ENCODE results near the gene EBP.
"Not testable (repeated sequence)": the region's sequence is repeated elsewhere in the genome, so short reads cannot be mapped to it uniquely, and the experiment has no call there.

The EBP gene

DNA sequence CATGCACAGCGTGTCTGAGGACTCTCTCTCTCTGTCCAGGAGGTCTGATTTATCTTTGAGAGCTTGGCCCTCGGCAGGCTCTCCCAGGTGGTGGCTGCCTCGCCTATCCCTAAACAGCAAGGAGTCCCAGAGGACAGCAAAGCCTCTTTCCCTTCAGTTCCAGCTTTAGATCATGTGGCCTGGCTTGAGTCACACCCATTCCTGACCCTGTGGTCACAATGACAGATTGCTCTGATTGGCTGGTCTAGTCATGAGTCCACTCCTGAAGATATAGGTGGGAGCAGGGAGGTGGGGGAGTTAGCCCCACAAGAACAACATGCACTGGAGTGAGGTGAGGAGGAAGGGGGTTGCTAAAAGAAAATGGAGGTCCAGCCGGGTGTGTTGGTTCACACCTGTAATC, 24.9 kb upstream of the EBP start:
- DNase-seq = no peak

- DNase-seq = no peak
Observed at GRCh38 chrX:48497871-48498270, 23.7 kb upstream of the EBP start.

GRCh38 chrX:48498374-48498809, 23.2 kb upstream of the EBP start:
- peak; percentile 1 for DNase-seq

GRCh38 chrX:48504261-48504660, 17.3 kb upstream of the EBP start:
- no peak for DNase-seq

GRCh38 chrX:48505481-48505880, 16.1 kb upstream of the EBP start:
- no peak for DNase-seq

- DNase-seq = no peak
Observed at GRCh38 chrX:48507246-48507645, 14.4 kb upstream of the EBP start.

GRCh38 chrX:48508400-48509244, 13.0 kb upstream of the EBP start, which contains the start of gene PORCN:
Gene PORCN (plus strand): TSS chrX:48508992. CDS start chrX:48509821, 829 bp downstream.
- peak; percentile 81 for DNase-seq

DNA sequence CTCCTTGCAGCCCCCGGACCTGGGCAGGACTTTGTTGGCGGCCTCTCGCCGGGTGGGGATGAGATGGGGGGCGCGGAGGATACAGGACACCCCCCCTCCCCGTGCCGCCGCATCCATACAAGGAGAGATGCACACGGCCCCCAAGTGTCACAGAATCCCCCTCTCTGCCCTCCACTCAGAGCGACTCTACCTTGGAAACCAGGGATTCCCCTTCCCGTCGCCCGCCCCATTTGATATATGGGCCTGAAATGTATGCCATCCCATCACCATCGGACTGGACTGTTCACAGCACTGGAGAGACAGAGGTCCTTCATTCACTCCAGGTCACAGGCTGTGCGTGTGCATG, 12.4 kb upstream of the EBP start:
- peak; percentile 6 for DNase-seq

- DNase-seq = no peak
Observed at GRCh38 chrX:48509619-48510018, 12.0 kb upstream of the EBP start.

- DNase-seq = peak; percentile 0
Observed at GRCh38 chrX:48511560-48511959, 10.0 kb upstream of the EBP start.

DNA sequence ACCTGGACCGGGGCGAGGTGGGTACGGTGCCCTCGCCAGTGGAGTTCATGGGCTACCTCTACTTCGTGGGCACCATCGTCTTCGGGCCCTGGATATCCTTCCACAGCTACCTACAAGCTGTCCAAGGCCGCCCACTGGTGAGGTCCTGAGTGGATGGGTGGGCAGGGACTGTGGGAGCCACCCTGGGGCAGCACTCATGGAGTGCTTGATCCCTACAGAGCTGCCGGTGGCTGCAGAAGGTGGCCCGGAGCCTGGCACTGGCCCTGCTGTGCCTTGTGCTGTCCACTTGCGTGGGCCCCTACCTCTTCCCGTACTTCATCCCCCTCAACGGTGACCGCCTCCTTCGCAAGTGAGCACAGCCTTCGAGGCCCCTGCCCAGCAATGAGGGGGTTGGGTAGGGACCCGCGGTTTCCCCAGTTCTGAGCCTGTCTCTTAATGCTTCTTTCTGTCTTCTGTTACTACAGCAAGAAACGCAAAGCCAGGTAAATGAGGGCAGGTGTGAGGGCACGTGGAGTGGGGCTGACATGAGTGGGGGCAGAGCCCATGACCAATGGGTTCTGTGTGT, 9.2 kb upstream of the EBP start:
- DNase-seq = no peak

DNA sequence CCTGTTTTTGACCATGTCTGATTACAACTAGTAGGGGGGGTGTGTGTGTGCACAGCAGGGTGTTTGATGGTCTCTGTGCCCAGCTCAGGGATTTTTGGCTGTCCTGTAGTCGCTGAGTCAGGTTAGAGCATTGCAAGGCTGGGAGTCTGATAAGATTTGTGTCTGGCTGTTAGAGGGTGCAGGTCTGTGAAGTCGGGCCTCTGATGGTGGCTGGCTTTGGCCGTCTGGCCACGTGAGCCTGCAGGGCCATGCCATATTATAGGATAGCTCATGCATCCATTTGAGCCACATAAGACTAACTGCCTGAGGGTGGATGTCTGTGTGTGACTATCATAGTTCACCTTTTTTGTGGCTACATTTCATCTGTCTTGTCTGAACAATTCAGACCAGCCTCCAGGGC, 7.9 kb upstream of the EBP start:
- no peak for DNase-seq

DNA sequence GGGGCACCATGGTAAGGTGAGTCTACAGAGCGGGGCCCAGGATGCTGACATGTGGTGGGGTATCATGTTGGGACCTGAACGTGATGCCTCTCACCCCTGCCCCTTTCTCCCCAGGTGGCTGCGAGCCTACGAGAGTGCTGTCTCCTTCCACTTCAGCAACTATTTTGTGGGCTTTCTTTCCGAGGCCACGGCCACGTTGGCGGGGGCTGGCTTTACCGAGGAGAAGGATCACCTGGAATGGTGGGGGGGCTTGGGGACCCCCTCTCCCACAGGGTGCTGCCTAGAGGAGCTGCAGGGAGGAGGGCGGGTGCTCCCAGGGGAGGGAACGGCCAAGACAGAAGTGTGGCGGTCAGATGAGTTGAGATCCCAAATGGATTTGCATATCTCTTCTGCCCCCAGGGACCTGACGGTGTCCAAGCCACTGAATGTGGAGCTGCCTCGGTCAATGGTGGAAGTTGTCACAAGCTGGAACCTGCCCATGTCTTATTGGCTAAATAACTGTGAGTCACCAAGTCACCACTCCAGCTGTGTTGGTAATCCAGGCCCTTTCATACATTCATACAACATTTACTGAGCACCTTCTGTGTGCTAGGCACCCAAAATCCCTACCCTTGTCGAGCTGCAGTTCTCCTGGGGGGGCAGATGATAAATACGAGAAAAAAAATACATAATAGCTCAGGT, 7.3 kb upstream of the EBP start:
- DNase-seq = no peak

- no peak for DNase-seq
Observed at GRCh38 chrX:48514868-48515460, 6.6 kb upstream of the EBP start.

GRCh38 chrX:48515842-48516241, 5.8 kb upstream of the EBP start:
- DNase-seq = no peak

DNA sequence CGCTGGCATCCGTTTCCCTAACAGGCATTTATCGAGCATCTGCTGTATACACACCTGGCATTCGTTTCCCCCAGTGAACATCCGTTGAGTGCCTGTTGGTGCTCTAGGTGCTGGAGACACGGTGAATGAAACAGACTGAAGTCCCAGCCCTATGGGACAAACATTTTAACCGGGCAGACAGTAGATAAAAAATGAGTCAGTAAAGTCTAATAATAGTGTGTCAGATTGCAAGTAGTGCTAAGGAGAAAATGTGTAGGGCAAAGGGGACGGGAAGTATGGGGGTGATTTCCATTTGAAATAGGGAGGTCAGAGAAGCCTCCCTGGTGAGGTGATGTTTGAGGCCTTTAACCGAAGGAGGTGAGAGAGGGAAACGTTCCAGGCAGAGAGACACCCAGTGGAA, 5.3 kb upstream of the EBP start:
- no peak for DNase-seq

GRCh38 chrX:48516987-48517386, 4.6 kb upstream of the EBP start:
- DNase-seq = no peak

DNA sequence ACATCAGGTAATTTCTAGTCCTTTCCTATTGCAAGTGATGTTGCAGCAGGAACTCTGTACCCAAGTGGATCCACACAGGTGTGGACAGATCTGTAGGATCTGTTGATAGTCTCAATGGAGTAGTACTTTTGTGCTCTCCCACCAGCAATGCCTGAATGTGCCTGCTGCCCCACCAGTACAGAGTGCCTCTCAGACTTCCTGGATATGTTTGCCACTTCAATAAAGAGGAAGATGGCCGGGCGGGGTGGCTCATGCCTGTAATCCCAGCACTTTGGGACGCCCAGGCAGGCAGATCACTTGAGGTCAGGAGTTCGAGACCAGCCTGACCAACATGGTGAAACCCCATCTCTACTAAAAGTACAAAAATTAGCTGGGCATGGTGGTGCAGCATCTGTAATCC, 2.1 kb upstream of the EBP start:
- DNase-seq = not testable (repeated sequence)

- no peak for DNase-seq
Observed at GRCh38 chrX:48520455-48520854, 1.2 kb upstream of the EBP start.

DNA sequence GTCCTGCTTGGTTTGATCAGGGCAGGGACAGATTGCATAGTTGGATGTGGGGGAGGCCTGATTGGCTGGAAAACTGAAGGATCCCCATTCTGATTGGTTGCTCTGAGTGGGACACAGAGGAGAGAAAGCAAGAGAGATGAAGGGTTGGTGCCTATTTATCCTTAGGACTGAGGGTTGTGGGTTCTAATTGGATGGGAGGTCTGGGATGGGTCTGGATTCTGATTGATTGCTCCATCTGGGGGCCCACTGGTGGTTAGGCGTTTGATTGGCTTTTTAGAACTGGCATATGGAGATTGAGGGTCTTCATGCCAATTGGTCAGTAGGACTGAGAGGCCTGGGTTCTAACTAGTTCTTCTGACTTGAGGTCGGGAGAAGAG, 644 bp upstream of the EBP start:
- DNase-seq = peak; percentile 51

DNA sequence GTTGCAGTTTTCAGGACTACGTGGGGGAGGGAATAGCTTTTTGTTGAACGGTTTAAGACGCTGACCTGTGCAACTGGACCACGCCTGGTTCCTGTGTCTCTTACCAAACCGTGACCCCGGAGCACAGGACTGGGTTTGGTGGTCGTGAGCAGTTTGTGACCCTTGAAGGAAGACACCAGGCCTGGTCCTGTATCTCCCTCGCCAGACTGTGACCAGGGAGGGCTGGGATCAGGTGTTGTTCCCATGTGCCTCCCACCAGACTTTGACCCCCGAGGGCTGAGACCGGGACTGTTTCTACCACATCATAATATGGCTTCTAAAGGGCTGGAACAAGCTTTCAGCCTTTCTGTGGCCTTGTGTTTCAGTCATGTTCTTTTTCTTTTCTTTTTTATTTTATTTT, 683 bp downstream of the EBP start:
- peak; percentile 20 for DNase-seq

GRCh38 chrX:48523682-48524081, 2.1 kb downstream of the EBP start:
- no peak for DNase-seq

DNA sequence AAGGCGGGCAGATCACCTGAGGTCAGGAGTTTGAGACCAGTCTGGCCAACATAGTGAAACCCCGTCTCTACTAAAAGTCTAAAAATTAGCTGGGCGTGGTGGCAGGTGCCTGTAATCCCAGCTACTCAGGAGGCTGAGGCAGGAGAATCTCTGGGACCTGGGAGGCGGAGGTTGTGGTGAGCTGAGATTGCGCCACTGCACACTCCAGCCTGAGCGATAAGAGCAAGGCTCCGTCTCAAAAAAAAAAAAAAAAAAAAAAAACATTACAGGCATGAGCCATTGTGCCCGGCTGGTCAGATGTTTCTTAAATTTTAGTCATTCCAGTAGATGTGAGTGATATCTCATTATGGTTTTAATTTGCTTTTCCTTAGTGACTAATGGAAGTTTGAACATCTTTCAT, 4.2 kb downstream of the EBP start:
- DNase-seq = not testable (repeated sequence)

DNA sequence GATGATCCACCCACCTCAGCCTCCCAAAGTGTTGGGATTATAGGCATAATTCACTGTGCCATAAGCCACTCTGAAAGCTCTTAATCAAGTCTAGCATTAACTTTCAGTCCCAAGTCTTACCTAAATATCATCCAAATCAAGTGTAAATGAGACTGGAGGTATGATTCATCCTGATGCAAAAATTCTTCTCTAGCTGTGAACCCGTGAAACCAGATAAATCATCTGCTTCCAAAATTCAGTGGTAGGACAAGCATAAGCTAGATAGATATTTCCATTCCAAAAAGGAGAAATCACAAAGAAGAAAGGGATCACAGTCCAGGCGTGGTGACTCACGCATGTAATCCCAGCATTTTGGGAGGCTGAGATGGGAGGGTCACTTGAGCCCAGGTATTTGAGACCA, 9.1 kb downstream of the EBP start:
- no peak for DNase-seq

Data from NCI-H69 (cell line).